Motor neuron (in vitro differentiated cells): ENCODE data around the gene ARMC7. TPM values are rescaled to one million over a fixed set of nuclear protein-coding genes. Genes with fewer than 3 reads are reported as not detected.
"Not testable (repeated sequence)": the region's sequence is repeated elsewhere in the genome, so short reads cannot be mapped to it uniquely, and the experiment has no call there.

Experiments
- ATAC-seq, 8 experiments: fragments of 200-7000 bp; cut with Tn5 transposase; replicated peaks in 6 of 8; 2 replicates each; pipeline ENCODE4 v1.8.0; 2021; ENCODE audit warnings: mild to moderate bottlenecking in 8 of 8, moderate library complexity in 8 of 8
- H3K27ac ChIP-seq, 2 donors: fragments of 250-450 bp; sonication (Bioruptor Pico); 2 replicates each; pipeline ENCODE4 v1.9.0; 2021; ENCODE audit warnings: antibody characterized with exemption in 2 of 2, mild to moderate bottlenecking in 2 of 2, moderate library complexity in 1 of 2
- H3K4me1 ChIP-seq, 2 donors: fragments of 250-450 bp; sonication (Bioruptor Pico); replicated peaks in 1 of 2; 2 replicates each; pipeline ENCODE4 v1.6.1; 2021; ENCODE audit warnings: antibody characterized with exemption in 2 of 2, mild to moderate bottlenecking in 2 of 2, moderate library complexity in 1 of 2
- H3K4me3 ChIP-seq, 5 donors: fragments of 250-450 bp; sonication (Bioruptor Pico); 2 replicates each; pipeline ENCODE4 v1.9.0; 2021; ENCODE audit warnings: antibody characterized with exemption in 5 of 5, mild to moderate bottlenecking in 5 of 5, moderate library complexity in 4 of 5
- WGBS, 10 experiments: fragments of 450-650 bp; shearing (Covaris generic); methylation state at CpG; one replicate each; pipeline ENCODE4 v1.0.0; 2022; 5-methylcytosine and 5-hydroxymethylcytosine counted together
- in situ Hi-C, 9 experiments: fragments of 400-800 bp; cut with MboI; loops; one replicate each; pipeline ENCODE4 v1.15.0; 2021; ENCODE audit warnings: low sequenced_read_pairs in 9 of 9, low pct_unique_long_range_greater_than_20kb in 2 of 9; ENCODE audit not compliant: unreplicated experiment in 9 of 9
- total RNA-seq, 8 experiments: library from RNA; unstranded; fragments of 300-600 nt; gene quantifications; 2 replicates each; pipeline versions ENCODE4 v1.2.3 to v1.2.4, GENCODE V29; 2022

The ARMC7 gene
- total RNA-seq, 8 experiments from 2014 or later, result 3.7 to 11.3 (median 6.1) TPM

DNA sequence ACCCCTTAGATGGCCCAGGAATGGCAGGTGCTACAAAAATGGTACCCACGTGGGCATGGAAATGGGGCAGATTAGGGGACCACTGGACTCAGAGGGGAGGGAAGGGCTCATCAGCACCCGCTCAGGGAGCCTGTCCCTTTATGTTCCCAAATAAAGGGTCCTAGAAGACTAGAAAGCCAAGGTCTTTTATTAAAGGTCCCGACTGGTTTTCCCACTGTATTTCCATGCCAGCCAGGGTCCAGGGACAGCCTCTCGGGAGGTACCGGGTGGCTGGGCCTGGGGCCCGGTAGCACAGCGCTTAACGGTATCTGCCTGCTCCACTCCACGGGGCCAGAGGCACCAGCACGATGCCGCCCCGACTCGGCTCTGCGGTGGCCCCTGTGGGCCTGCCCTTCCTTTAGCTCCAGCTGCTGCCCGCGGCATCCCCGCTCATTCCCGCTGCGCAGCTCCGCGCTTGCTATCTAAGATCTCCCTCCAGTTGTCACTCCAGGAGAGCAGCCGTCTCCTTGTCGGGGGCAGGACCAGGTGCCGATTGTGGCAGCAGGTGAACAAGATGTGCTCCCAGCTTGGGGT lies 20.4 kb downstream of the ARMC7 start:
- ATAC-seq, result no peak
- Histone ChIP-seq H3K4me1 (peaks cover 12 to 14% of the 10 kb centered on the region in 2 donors), H3K27ac (peak overlapping the region; percentile 83 to 91), H3K4me3 (peak overlapping the region; percentile 59 to 95 (median 69))
- WGBS, 10 experiments, result 41 to 93% (median 79%) methylated on average over 2 to 8 of the region's 24 CpGs; no CpG with 5 or more reads in 6 of the 10 experiments
- in situ Hi-C loops, result no loop called here

GRCh38 chr17:75130632-75131277 lies 21.0 kb downstream of the ARMC7 start:
- peaks cover 12 to 14% of the 10 kb centered on the region in 2 donors for H3K4me1 ChIP-seq
- H3K27ac ChIP-seq, result peak overlapping the region; percentile 83 to 91
- peak; percentile 29 to 62 (median 48) for ATAC-seq
- peak overlapping the region; percentile 59 to 95 (median 69) for H3K4me3 ChIP-seq
- in situ Hi-C loops, result no loop called here
- WGBS, 10 experiments, result 0 to 48% (median 6%) methylated on average over 4 to 10 of the region's 29 CpGs; no CpG with 5 or more reads in 5 of the 10 experiments

- Histone ChIP-seq H3K4me1 (peaks cover 12 to 14% of the 10 kb centered on the region in 2 donors), H3K4me3 (peak within 1 kb of the TSS; percentile 59 to 95 (median 69)), H3K27ac (peak within 1 kb of the TSS; percentile 83 to 91)
- 2 to 20% (median 2%) methylated on average over 1 to 7 of the region's 82 CpGs; no CpG with 5 or more reads in 7 of the 10 experiments for WGBS, 10 experiments
- in situ Hi-C loops, result no loop called here
- ATAC-seq, result peak; percentile 89 to 92 (median 90)
Measured at GRCh38 chr17:75131278-75132017, 21.7 kb downstream of the ARMC7 start, which contains the start of gene NT5C. NT5C (minus strand) TSS chr17:75131742; CDS start chr17:75131707, 35 bp downstream.

DNA sequence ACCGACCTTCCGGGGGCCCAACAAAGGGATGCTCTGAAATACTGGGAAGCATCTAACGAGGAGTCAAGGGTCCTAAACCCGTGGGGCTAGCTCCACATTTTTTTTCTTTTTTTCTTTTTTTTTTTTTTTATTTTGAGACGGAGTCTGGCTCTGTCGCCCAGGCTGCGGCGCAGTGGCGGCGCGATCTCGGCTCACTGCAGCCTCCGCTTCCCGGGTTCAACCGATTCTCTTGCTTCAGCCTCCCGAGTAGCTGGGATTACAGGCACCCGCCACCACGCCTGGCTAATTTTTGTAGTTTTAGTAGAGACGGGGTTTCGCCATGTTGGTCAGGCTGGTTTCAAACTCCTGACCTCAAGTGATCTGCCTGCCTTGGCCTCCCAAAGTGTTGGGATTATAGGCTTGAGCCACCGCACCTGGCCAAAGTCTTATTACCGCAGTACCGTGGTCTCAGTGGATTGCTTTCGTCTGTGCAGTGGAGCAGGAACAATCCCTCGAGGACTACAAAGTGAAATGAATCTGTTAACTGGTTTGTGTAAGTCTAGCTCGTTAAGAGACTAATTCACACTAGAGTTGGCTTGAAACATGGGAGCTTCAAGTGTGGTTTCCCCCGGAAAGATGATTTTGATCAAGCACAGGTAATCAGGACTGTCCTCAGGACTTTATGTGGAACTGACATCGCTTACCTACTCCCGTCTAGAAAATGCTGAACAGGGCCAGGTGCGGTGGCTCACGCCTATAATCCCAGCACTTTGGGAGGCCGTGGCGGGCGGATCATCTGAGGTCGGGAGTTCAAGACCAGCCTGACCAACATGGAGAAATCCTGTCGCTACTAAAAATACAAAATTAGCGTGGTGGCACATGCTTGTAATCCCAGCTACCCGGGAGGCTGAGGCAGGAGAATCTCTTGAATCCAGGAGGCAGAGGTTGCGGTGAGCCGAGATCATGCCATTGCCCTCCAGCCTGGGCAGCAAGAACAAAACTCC lies 22.5 kb downstream of the ARMC7 start:
- peak in 1 of 8 experiments; percentile 7 for ATAC-seq
- in situ Hi-C loops, result not testable (repeated sequence)

GRCh38 chr17:75133001-75133400 lies 23.2 kb downstream of the ARMC7 start:
- 97 to 100% (median 100%) methylated on average over 1 to 3 of the region's 3 CpGs; no CpG with 5 or more reads in 7 of the 10 experiments for WGBS, 10 experiments
- no peak for ATAC-seq
- in situ Hi-C loops, result no loop called here
- H3K27ac ChIP-seq, result no peak overlapping the region
- H3K4me1 ChIP-seq, result peaks cover 12 to 14% of the 10 kb centered on the region in 2 donors
- no peak overlapping the region for H3K4me3 ChIP-seq

More for the DNA sequence above, 22.5 kb downstream of the ARMC7 start:
- Histone ChIP-seq H3K4me1 (peaks cover 12 to 14% of the 10 kb centered on the region in 2 donors), H3K4me3 (peak overlapping the region; percentile 59 to 95 (median 69)), H3K27ac (peak overlapping the region; percentile 83 to 91)
- 73 to 100% (median 85%) methylated on average over 2 to 25 of the region's 40 CpGs for WGBS, 10 experiments

DNA sequence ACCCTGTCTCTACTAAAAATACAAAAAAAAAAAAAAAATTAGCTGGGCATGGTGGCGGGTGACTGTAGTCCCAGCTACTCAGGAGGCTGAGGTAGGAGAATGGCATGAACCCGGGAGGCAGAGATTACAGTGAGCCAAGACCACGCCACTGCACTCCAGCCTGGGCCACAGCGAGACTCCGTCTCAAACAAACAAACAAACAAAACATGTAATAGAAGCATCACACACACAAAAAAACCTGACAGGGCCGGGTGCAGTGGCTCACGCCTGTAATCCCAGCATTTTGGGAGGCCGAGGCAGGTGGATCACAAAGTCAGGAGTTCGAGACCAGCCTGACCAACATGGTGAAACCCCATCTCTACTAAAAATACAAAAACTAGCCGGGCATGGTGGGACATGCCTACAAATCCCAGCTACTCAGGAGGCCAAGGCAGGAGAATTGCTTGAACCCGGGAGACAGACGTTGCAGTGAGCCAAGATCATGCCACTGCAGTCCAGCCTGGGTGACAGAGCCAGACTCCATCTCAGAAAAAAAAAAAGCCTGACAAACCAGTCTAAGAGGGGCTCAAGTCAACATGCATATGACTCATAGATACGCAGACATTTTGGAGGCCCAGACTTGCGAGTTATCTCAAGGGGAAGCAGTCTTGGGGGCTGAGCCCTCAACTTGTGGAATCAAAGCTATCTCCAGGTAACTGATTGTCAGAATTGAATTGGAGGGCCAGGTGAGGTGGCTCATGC lies 24.0 kb downstream of the ARMC7 start:
- peaks cover 12 to 14% of the 10 kb centered on the region in 2 donors for H3K4me1 ChIP-seq
- H3K4me3 ChIP-seq, ATAC-seq, in situ Hi-C loops, H3K27ac ChIP-seq: not testable (repeated sequence)
- 82 to 100% (median 88%) methylated on average over 2 to 6 of the region's 14 CpGs; no CpG with 5 or more reads in 4 of the 10 experiments for WGBS, 10 experiments

- peaks cover 7 to 8% of the 10 kb centered on the region in 2 donors for H3K4me1 ChIP-seq
- no peak for ATAC-seq
- WGBS, 10 experiments, result 40 to 100% (median 68%) methylated on average over 1 to 3 of the region's 5 CpGs; no CpG with 5 or more reads in 4 of the 10 experiments
- H3K4me3 ChIP-seq, result no peak overlapping the region
- in situ Hi-C loops, result no loop called here
- no peak overlapping the region for H3K27ac ChIP-seq
Measured at GRCh38 chr17:75135452-75135851, 25.7 kb downstream of the ARMC7 start.

GRCh38 chr17:75135946-75136345 lies 26.2 kb downstream of the ARMC7 start:
- Histone ChIP-seq H3K4me3 (no peak overlapping the region), H3K4me1 (peaks cover 6% of the 10 kb centered on the region in 2 donors), H3K27ac (no peak overlapping the region)
- 89 to 94% (median 93%) methylated on average over 3 to 6 of the region's 8 CpGs; no CpG with 5 or more reads in 4 of the 10 experiments for WGBS, 10 experiments
- in situ Hi-C loops, result no loop called here
- ATAC-seq, result no peak

- 88 to 100% (median 95%) methylated on average over 1 to 6 of the region's 9 CpGs; no CpG with 5 or more reads in 1 of the 10 experiments for WGBS, 10 experiments
- H3K27ac ChIP-seq, H3K4me3 ChIP-seq, in situ Hi-C loops, H3K4me1 ChIP-seq, ATAC-seq: not testable (repeated sequence)
Measured at GRCh38 chr17:75137762-75138161, 28.0 kb downstream of the ARMC7 start.

DNA sequence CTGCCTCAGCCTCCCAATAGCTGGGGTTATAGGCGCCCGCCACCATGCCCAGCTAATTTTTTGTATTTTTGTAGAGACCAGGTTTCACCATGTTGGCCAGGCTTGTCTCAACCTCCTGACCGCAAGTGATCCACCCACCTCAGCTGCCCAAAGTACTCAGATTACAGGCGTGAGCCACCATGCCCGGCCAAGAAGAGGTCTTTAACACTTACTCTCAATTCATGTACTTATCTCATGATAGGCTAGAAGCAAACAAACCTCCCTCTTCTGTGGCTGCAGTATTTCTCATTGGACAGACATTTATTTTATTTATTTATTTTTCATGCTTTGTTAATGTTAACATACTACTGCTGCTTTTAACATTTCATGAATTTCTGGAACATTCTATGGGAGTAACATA lies 28.8 kb downstream of the ARMC7 start:
- no peaks in the 10 kb centered on the region for H3K4me1 ChIP-seq
- no peak for ATAC-seq
- WGBS, 10 experiments, result 80 to 100% (median 98%) methylated on average over 1 to 5 of the region's 5 CpGs
- H3K4me3 ChIP-seq, result no peak overlapping the region
- in situ Hi-C loops, result no loop called here
- H3K27ac ChIP-seq, result no peak overlapping the region

DNA sequence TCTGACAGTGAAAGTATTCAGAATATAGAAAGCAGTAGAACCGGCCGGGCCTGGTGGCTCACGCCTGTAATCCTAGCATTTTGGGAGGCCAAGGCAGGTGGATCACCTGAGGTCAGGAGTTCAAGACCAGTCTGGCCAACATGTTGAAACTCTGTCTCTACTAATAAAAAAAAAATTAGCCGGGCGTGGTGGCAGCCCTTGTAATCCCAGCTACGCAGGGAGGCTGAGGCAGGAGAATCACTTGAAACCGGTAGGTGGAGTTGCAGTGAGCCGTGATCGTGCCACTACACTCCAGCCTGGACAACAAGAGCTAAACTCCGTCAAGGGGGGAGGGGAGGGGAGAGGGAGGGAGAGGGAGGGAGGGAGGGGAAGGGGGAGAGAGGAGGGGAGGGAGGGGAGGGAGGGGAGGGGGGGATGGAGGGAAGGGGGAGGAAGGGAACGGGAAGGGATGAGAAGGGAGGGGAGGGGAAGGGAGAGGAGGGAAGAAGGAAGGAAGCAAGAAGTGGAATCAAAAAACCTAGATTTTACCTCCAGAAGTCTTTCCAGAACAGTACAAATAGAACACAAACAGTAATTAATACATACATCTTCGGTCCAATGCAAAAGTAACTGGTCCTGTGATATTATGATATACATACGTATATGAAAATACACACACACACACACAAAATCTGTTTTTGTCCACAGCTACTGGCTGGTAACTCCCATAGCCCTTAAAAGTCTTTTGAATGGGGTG lies 32.6 kb downstream of the ARMC7 start:
- H3K27ac ChIP-seq, result no peak overlapping the region
- WGBS, 10 experiments, result 73 to 100% (median 100%) methylated on average over 1 to 3 of the region's 13 CpGs; no CpG with 5 or more reads in 2 of the 10 experiments
- in situ Hi-C loops, result no loop called here
- no peaks in the 10 kb centered on the region for H3K4me1 ChIP-seq
- no peak overlapping the region for H3K4me3 ChIP-seq
- no peak for ATAC-seq
